Bronchial epithelial cell (primary cell): ENCODE results near the gene ASIC4. TPM values are rescaled to one million over a fixed set of nuclear protein-coding genes. Genes with fewer than 3 reads are reported as not detected.

Experiments
- DNase-seq: peaks from one replicate; pipeline ENCODE4 v3.0.0-alpha.2; 2010; ENCODE audit warnings: low read depth
- FAIRE-seq: peaks from 2 replicates; lab custom pipeline; 2011; peaks lifted over from hg19 to GRCh38; lab: Jason Lieb, UNC
- H3K27me3 ChIP-seq: 2 replicates; pipeline ENCODE4 v1.5.1; 2011; ENCODE audit warnings: low read length; ENCODE audit not compliant: control insufficient read depth, insufficient read depth
- H3K36me3 ChIP-seq: 2 replicates; pipeline ENCODE4 v1.5.1; 2011; ENCODE audit warnings: low read length; ENCODE audit not compliant: control insufficient read depth, insufficient read depth
- H3K4me3 ChIP-seq: 2 replicates; pipeline ENCODE4 v1.5.1; 2011; ENCODE audit warnings: mild to moderate bottlenecking, low read depth, low read length, control low read depth
- total RNA-seq: library from RNA; depleted of rRNA; stranded (reverse); fragments of >200 nt; gene quantifications from 2 replicates; pipeline ENCODE4 v1.2.1, GENCODE V29; 2014
- TF ChIP-seq, protein P1 (sequence below): IDR thresholded peaks from 2 replicates; pipeline ENCODE4 v1.5.1; 2011; ENCODE audit warnings: mild to moderate bottlenecking, moderate library complexity, low read length, control low read depth, inconsistent platforms; ENCODE audit not compliant: insufficient read depth, severe bottlenecking

Gene ASIC4
- total RNA-seq, 1 donor from 2014 or later = 0.53 TPM

DNA sequence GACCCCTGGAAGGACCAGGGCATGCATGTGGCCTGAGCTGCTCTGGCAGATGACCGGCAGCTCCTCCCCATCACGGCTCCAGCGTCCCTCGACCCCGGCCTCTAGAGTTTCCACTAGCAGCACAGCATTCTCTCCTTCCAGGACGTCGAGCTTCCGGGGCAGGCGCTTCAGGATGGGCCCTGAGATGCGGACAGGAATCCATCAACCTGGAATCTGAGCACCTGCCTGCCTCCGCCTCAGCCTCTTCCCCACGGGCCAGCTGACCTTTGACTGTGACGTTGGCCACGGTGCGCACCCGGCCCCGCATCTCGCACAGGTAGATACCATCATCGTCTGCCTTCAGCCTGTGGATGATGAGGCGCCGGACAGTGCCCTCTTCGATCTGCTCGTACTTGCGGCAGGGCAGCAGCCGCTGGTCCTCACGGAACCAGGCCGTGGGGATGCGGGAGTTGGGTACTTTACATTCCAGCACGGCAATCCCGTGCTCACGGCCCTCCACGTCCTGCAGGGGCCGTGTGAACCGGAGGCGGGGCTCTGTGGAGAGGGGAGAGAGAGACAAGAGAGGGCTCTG lies 53.6 kb downstream of the ASIC4 start:
- Histone ChIP-seq H3K36me3 (peaks cover 1% of the 10 kb centered on the region), H3K27me3 (no peaks in the 10 kb centered on the region), H3K4me3 (no peak overlapping the region)
- DNase-seq = no peak
- FAIRE-seq = no peak
- TF ChIP-seq, protein P1, sequence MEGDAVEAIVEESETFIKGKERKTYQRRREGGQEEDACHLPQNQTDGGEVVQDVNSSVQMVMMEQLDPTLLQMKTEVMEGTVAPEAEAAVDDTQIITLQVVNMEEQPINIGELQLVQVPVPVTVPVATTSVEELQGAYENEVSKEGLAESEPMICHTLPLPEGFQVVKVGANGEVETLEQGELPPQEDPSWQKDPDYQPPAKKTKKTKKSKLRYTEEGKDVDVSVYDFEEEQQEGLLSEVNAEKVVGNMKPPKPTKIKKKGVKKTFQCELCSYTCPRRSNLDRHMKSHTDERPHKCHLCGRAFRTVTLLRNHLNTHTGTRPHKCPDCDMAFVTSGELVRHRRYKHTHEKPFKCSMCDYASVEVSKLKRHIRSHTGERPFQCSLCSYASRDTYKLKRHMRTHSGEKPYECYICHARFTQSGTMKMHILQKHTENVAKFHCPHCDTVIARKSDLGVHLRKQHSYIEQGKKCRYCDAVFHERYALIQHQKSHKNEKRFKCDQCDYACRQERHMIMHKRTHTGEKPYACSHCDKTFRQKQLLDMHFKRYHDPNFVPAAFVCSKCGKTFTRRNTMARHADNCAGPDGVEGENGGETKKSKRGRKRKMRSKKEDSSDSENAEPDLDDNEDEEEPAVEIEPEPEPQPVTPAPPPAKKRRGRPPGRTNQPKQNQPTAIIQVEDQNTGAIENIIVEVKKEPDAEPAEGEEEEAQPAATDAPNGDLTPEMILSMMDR = no peak

DNA sequence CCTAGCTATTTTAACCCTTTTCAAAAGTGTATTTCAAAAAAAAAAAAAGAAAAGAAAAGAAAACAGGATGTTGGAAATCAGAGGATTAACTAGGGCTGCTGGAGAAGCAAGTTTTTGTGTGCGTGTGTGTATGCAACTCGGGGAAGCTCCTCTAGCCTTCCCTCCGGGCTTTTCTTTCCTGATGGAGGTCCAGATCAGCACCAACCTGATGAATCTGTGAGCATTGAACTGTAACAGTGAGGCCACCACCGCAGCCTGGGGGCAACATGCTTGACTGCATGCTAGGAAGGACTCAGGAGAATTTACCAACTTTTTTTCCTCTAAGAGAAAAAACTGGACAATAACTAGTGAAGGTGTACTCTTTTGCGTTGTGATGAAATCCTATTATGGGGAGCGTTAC lies 54.8 kb downstream of the ASIC4 start:
- no peak for FAIRE-seq
- TF ChIP-seq, protein P1 = no peak
- H3K27me3 ChIP-seq = no peaks in the 10 kb centered on the region
- no peak for DNase-seq
- no peak overlapping the region for H3K4me3 ChIP-seq
- peaks cover 1% of the 10 kb centered on the region for H3K36me3 ChIP-seq

DNA sequence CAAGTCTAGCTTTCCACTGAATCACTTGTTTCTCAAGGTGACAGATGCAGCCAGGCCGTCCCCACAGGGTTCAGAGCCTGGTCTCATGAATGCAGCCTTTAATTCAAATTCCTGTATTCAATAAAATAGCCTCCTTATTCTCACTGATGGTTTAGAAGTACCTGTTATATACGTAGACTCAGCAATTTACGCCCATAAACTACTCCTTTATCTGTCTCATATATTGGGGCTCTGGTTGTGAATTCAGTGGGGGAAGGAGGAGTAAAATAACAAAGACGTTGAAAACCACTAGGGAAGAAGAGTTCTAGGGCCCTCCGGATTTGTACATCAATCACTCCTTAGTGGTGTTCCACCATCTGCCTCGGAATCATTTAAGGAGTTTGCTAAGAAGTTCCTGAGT lies 55.4 kb downstream of the ASIC4 start:
- DNase-seq (no peak), FAIRE-seq (no peak)
- TF ChIP-seq, protein P1 = no peak
- H3K36me3 ChIP-seq = peaks cover 1% of the 10 kb centered on the region
- H3K4me3 ChIP-seq = no peak overlapping the region
- no peaks in the 10 kb centered on the region for H3K27me3 ChIP-seq

DNA sequence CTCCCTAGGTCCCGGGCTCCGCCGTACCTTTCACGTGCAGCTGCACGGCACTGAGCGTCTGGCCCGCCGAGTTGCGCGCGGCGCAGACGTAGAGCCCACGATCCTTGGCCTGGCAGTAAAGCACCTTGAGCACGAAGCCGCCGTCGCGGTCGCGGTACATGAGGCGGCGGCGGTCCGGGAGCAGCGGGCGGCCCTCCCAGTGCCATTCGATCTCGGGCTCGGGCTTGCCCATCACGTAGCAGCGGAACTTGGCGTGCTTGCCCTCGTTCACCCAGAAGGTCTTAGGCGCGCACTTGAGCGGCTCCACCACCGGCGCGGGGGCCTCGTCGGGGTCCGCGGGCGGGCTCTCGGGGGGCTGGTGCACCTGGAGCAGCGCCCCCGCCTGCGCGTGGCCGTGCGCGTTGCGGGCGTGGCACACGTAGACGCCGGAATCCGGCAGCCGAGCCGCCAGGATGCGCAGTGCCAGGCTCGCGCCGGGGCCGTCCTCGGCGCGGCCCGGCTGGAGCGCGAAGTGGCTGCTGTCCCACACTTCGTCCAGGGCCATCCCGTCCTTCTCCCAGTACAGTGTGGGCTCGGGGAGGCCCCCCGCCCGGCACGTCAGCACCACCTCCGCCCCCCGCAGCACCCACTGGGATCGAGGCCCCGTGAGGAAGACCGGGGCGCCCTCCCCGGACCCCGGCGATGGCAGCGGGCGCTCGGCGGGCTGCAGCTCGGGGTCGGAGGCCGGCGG lies 56.1 kb downstream of the ASIC4 start:
- Histone ChIP-seq H3K4me3 (peak overlapping the region; percentile 66), H3K27me3 (no peaks in the 10 kb centered on the region), H3K36me3 (peaks cover 1% of the 10 kb centered on the region)
- peak; percentile 12 for DNase-seq
- FAIRE-seq = no peak
- TF ChIP-seq, protein P1 = no peak

DNA sequence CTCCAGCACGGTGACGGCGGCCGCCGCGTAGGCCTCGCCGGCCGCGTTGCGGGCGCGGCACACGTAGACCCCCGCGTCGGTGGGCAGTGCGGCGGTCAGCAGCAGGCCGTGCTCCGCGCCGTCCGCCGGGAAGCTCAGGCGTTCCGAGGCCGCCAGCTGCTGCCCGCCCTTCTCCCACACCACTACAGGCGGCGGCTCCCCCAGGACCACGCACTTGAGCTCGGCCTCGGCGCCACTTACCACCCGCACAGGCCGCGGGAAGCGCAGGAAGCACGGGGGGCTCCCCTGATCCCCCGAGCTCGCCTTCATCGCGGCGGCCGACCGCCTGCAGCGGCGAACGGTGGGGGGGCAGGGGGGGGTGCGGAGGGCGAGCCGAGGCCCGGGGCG lies 56.6 kb downstream of the ASIC4 start:
- DNase-seq (no peak), FAIRE-seq (no peak)
- Histone ChIP-seq H3K27me3 (no peaks in the 10 kb centered on the region), H3K36me3 (peaks cover 1% of the 10 kb centered on the region), H3K4me3 (peak overlapping the region; percentile 66)
- TF ChIP-seq, protein P1 = no peak
